Measurements from ENCODE around the gene TMEM82.

DNA sequence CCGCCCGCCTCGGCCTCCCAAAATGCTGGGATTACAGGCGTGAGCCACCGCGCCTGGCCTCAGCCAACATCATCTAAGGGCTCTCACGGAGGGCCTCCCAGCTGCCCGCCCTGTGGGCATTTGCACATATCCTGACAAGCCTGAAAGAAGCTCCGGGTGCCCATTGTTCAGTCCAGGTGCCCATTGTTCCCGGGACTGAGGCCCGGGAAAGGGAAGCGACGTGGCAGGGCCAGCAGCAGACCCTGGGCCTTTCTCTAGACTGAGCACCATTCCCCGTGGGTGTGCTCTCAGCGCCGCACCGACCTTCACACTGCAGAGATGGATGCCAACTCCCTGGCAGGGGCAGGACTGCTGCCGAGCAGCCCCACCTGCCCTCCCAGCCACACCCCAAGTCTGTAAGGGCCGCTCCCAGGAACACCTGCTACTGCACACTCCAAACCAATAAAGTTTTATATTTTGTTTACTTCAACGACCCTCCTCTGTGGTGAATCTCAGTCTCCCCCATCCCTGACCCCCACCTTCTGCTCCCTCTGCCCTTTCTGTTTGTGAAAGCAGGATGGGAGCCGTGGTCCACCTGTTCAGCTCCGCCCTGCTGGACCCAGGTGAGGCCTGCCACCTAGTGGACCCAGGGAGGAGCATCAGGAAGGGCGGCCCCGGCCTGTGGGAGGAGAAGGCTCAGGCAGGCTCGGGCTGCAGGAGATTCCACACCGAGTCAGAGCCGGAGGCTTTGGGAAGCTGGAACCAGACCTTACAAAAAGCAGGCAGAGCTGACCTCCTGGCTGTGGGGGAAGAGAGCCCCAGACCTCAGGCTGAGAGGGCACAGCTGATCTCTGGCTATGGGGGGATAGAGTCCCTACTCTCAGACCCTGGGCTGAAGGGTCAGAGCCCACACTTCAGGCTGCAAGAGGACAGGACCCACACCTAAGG is 1.1 kb upstream of the TMEM82 start:
- TF ChIP-seq, protein P1, sequence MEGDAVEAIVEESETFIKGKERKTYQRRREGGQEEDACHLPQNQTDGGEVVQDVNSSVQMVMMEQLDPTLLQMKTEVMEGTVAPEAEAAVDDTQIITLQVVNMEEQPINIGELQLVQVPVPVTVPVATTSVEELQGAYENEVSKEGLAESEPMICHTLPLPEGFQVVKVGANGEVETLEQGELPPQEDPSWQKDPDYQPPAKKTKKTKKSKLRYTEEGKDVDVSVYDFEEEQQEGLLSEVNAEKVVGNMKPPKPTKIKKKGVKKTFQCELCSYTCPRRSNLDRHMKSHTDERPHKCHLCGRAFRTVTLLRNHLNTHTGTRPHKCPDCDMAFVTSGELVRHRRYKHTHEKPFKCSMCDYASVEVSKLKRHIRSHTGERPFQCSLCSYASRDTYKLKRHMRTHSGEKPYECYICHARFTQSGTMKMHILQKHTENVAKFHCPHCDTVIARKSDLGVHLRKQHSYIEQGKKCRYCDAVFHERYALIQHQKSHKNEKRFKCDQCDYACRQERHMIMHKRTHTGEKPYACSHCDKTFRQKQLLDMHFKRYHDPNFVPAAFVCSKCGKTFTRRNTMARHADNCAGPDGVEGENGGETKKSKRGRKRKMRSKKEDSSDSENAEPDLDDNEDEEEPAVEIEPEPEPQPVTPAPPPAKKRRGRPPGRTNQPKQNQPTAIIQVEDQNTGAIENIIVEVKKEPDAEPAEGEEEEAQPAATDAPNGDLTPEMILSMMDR (conservative IDR thresholded peaks at IDR 0.05; ENCODE audit: low read depth in 2 of 2) = peak; percentile 90 to 100
- TF ChIP-seq, protein P2, sequence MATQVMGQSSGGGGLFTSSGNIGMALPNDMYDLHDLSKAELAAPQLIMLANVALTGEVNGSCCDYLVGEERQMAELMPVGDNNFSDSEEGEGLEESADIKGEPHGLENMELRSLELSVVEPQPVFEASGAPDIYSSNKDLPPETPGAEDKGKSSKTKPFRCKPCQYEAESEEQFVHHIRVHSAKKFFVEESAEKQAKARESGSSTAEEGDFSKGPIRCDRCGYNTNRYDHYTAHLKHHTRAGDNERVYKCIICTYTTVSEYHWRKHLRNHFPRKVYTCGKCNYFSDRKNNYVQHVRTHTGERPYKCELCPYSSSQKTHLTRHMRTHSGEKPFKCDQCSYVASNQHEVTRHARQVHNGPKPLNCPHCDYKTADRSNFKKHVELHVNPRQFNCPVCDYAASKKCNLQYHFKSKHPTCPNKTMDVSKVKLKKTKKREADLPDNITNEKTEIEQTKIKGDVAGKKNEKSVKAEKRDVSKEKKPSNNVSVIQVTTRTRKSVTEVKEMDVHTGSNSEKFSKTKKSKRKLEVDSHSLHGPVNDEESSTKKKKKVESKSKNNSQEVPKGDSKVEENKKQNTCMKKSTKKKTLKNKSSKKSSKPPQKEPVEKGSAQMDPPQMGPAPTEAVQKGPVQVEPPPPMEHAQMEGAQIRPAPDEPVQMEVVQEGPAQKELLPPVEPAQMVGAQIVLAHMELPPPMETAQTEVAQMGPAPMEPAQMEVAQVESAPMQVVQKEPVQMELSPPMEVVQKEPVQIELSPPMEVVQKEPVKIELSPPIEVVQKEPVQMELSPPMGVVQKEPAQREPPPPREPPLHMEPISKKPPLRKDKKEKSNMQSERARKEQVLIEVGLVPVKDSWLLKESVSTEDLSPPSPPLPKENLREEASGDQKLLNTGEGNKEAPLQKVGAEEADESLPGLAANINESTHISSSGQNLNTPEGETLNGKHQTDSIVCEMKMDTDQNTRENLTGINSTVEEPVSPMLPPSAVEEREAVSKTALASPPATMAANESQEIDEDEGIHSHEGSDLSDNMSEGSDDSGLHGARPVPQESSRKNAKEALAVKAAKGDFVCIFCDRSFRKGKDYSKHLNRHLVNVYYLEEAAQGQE (IDR thresholded peaks at IDR 0.05; ENCODE audit: unreplicated experiment) = no peak
- TF ChIP-seq EZH2 (IDR thresholded peaks at IDR 0.05; ENCODE audit: low read depth, unreplicated experiment) (no peak), POLR2AphosphoS5 (IDR thresholded peaks at IDR 0.05; ENCODE audit: low read depth) (no peak), EZH2phosphoT487 (IDR thresholded peaks at IDR 0.05; ENCODE audit: unreplicated experiment) (no peak), JUNB (IDR thresholded peaks at IDR 0.05; ENCODE audit: unreplicated experiment) (no peak), CREB1 (CRISPR knock-in tag; IDR thresholded peaks at IDR 0.05; ENCODE audit: low read depth) (no peak), STAT1 (IDR thresholded peaks at IDR 0.05; ENCODE audit: unreplicated experiment) (no peak)
- TF ChIP-seq, protein P3, sequence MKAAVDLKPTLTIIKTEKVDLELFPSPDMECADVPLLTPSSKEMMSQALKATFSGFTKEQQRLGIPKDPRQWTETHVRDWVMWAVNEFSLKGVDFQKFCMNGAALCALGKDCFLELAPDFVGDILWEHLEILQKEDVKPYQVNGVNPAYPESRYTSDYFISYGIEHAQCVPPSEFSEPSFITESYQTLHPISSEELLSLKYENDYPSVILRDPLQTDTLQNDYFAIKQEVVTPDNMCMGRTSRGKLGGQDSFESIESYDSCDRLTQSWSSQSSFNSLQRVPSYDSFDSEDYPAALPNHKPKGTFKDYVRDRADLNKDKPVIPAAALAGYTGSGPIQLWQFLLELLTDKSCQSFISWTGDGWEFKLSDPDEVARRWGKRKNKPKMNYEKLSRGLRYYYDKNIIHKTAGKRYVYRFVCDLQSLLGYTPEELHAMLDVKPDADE (IDR thresholded peaks at IDR 0.05) = no peak

All from GM23338 (cell line).